Measurements from ENCODE around the gene CAVIN1.

CAVIN1 gene

DNA sequence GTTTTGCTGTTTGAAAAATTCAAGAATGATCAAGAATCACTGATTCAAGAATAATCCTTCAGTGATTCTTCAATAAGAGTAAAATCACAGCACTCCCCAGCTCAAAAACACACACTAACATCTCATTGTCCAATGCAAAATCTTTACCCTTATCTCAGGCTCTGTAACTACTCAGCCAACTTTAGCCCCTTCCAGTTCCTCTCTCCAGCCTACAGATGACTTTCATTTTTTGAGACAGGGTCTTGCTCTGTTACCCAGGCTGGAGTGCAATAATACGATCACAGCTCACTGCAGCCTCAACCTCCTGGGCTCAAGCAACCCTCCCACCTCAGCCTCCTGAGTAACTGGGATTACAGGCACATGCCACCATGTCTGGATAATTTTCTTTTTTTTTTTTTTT, 59.8 kb downstream of the CAVIN1 start:
- Histone ChIP-seq H3K27ac (ENCODE audit: extremely low read depth, low read depth, low read length) (no peak overlapping the region), H3K9me3 (ENCODE audit: control insufficient read depth, insufficient read depth, low read depth, low read length) (no peaks in the 10 kb centered on the region), H3K4me1 (ENCODE audit: control insufficient read depth, insufficient read depth, low read length) (peaks cover 13% of the 10 kb centered on the region), H3K4me3 (ENCODE audit: low read depth, low read length) (no peak overlapping the region), H3K36me3 (ENCODE audit: control insufficient read depth in 2 of 2, insufficient read depth in 1 of 2, low read length in 2 of 2) (no peaks in the 10 kb centered on the region)
- CTCF ChIA-PET: no interaction called here
- TF ChIP-seq ZBTB20 (tag by site-specific recombination; IDR thresholded peaks at IDR 0.05) (no peak), ZNF654 (tag by site-specific recombination; IDR thresholded peaks at IDR 0.05; ENCODE audit: low read depth) (no peak), ZNF341 (tag by site-specific recombination; IDR thresholded peaks at IDR 0.05; ENCODE audit: low read depth) (no peak), BCL11A (tag by site-specific recombination; IDR thresholded peaks at IDR 0.05; ENCODE audit: low read depth) (no peak), ZNF626 (tag by site-specific recombination; IDR thresholded peaks at IDR 0.05) (no peak), ZNF394 (tag by site-specific recombination; IDR thresholded peaks at IDR 0.05; ENCODE audit: borderline replicate concordance) (no peak), ZNF23 (tag by site-specific recombination; IDR thresholded peaks at IDR 0.05; ENCODE audit: borderline replicate concordance) (no peak), ZNF768 (tag by site-specific recombination; IDR thresholded peaks at IDR 0.05) (no peak), ZNF416 (tag by site-specific recombination; IDR thresholded peaks at IDR 0.05) (no peak), HOXA7 (CRISPR knock-in tag; IDR thresholded peaks at IDR 0.05; ENCODE audit: borderline replicate concordance) (no peak)
- TF ChIP-seq, protein P1, sequence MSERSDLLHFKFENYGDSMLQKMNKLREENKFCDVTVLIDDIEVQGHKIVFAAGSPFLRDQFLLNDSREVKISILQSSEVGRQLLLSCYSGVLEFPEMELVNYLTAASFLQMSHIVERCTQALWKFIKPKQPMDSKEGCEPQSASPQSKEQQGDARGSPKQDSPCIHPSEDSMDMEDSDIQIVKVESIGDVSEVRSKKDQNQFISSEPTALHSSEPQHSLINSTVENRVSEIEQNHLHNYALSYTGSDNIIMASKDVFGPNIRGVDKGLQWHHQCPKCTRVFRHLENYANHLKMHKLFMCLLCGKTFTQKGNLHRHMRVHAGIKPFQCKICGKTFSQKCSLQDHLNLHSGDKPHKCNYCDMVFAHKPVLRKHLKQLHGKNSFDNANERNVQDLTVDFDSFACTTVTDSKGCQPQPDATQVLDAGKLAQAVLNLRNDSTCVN (tag by site-specific recombination; optimal IDR thresholded peaks at IDR 0.05): no peak
- TF ChIP-seq, protein P2, sequence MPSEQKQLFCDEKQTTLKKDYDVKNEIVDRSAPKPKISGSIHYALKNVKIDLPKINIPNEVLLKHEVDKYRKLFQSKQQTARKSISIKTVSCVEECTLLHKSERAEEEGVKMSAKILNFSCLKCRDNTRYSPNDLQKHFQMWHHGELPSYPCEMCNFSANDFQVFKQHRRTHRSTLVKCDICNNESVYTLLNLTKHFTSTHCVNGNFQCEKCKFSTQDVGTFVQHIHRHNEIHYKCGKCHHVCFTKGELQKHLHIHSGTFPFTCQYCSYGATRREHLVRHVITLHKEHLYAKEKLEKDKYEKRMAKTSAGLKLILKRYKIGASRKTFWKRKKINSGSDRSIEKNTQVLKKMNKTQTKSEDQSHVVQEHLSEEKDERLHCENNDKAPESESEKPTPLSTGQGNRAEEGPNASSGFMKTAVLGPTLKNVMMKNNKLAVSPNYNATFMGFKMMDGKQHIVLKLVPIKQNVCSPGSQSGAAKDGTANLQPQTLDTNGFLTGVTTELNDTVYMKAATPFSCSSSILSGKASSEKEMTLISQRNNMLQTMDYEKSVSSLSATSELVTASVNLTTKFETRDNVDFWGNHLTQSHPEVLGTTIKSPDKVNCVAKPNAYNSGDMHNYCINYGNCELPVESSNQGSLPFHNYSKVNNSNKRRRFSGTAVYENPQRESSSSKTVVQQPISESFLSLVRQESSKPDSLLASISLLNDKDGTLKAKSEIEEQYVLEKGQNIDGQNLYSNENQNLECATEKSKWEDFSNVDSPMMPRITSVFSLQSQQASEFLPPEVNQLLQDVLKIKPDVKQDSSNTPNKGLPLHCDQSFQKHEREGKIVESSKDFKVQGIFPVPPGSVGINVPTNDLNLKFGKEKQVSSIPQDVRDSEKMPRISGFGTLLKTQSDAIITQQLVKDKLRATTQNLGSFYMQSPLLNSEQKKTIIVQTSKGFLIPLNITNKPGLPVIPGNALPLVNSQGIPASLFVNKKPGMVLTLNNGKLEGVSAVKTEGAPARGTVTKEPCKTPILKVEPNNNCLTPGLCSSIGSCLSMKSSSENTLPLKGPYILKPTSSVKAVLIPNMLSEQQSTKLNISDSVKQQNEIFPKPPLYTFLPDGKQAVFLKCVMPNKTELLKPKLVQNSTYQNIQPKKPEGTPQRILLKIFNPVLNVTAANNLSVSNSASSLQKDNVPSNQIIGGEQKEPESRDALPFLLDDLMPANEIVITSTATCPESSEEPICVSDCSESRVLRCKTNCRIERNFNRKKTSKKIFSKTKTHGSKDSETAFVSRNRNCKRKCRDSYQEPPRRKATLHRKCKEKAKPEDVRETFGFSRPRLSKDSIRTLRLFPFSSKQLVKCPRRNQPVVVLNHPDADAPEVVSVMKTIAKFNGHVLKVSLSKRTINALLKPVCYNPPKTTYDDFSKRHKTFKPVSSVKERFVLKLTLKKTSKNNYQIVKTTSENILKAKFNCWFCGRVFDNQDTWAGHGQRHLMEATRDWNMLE (tag by site-specific recombination; conservative IDR thresholded peaks at IDR 0.05; ENCODE audit: low read depth): no peak
- POLR2A ChIA-PET: interaction anchor here (0.5 to 1.3 kb wide), 2 partner anchors 60 to 63 kb away, joined by 3 to 8 read pairs; partner anchors contain the start of gene CAVIN1

DNA sequence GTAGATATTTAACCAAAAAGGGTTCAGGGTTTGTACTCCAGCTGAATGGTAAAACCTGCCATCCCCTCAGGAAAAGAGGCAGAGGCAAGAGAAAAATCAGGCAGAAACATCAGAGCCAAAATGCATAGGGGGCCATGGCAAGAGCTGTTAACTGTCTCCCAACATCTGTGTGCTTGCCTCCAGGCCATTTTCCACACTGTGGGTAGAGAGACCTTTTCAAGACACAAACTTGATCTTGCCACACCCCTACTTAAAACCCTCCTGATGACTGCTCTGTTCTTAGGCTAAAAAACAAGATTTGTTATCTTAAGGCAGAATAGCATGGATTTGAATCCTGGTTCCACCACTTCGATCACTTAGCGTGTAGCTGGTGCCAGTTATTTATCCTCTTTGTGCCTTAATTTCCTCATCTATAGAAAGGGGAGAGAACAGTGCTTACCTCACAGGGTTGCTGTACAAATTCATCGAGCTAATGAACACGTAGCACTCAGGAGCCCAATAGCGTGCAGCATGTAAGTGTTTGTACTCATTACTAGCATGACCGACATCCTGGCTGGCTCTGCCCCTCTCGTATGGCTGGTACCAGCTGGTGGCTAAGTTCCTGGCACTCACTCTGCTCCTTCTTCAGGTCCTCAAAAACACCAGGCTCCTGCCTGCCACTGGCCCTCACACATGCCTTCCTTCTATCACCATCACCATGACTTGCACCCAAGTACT, 60.7 kb downstream of the CAVIN1 start:
- Histone ChIP-seq H3K4me1 (ENCODE audit: control insufficient read depth, insufficient read depth, low read length) (peaks cover 13% of the 10 kb centered on the region; the same call in 1 of the 2 replicates), H3K27ac (ENCODE audit: extremely low read depth, low read depth, low read length) (no peak overlapping the region), H3K36me3 (ENCODE audit: control insufficient read depth in 2 of 2, insufficient read depth in 1 of 2, low read length in 2 of 2) (no peaks in the 10 kb centered on the region), H3K9me3 (ENCODE audit: control insufficient read depth, insufficient read depth, low read depth, low read length) (no peaks in the 10 kb centered on the region), H3K4me3 (ENCODE audit: low read depth, low read length) (no peak overlapping the region)
- ChIA-PET CTCF (interaction anchor here (0.6 to 1.5 kb wide), 9 partner anchors 11 to 1096 kb away, joined by 3 to 5 read pairs (median 3); no protein-coding TSS in a partner anchor), POLR2A (interaction anchor here (0.5 to 1.3 kb wide), 5 partner anchors 16 to 63 kb away, joined by 3 to 8 read pairs (median 6); partner anchors contain the start of gene CAVIN1)
- TF ChIP-seq KLF1 (tag by site-specific recombination; IDR thresholded peaks at IDR 0.05): peak; percentile 58
- TF ChIP-seq, protein P3, sequence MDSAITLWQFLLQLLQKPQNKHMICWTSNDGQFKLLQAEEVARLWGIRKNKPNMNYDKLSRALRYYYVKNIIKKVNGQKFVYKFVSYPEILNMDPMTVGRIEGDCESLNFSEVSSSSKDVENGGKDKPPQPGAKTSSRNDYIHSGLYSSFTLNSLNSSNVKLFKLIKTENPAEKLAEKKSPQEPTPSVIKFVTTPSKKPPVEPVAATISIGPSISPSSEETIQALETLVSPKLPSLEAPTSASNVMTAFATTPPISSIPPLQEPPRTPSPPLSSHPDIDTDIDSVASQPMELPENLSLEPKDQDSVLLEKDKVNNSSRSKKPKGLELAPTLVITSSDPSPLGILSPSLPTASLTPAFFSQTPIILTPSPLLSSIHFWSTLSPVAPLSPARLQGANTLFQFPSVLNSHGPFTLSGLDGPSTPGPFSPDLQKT (IDR thresholded peaks at IDR 0.05; ENCODE audit: borderline replicate concordance, low read depth, low read length): no peak
- no peak for TF ChIP-seq ZNF600 (tag by site-specific recombination; IDR thresholded peaks at IDR 0.05)
- TF ChIP-seq ZBTB21 (tag by site-specific recombination; IDR thresholded peaks at IDR 0.05): no peak
- TF ChIP-seq ZBTB20 (tag by site-specific recombination; IDR thresholded peaks at IDR 0.05): 0 out of 2 replicates have a peak, but pooled peaks have one; percentile 24
- no peak for TF ChIP-seq ZSCAN30 (tag by site-specific recombination; IDR thresholded peaks at IDR 0.05)
- TF ChIP-seq ZNF19 (tag by site-specific recombination; IDR thresholded peaks at IDR 0.05; ENCODE audit: low read depth): no peak
- TF ChIP-seq ZNF157 (tag by site-specific recombination; IDR thresholded peaks at IDR 0.05): no peak
- TF ChIP-seq ZNF391 (tag by site-specific recombination; IDR thresholded peaks at IDR 0.05; ENCODE audit: borderline replicate concordance, low read depth): no peak
- TF ChIP-seq TCF7L2 (IDR thresholded peaks at IDR 0.05; ENCODE audit: borderline replicate concordance, low read depth, low read length): no peak
- TF ChIP-seq ZNF140 (tag by site-specific recombination; IDR thresholded peaks at IDR 0.05): no peak
- TF ChIP-seq ZFP3 (tag by site-specific recombination; IDR thresholded peaks at IDR 0.05; ENCODE audit: low read depth): no peak
- peak; percentile 46; the same call in 1 of the 2 replicates for TF ChIP-seq FEZF1 (tag by site-specific recombination; IDR thresholded peaks at IDR 0.05)
- TF ChIP-seq ZNF335 (tag by site-specific recombination; conservative IDR thresholded peaks at IDR 0.05): peak; percentile 73
- TF ChIP-seq ZNF791 (tag by site-specific recombination; IDR thresholded peaks at IDR 0.05): no peak
- TF ChIP-seq KLF9 (tag by site-specific recombination; IDR thresholded peaks at IDR 0.05; ENCODE audit: low read depth): 0 out of 2 replicates have a peak, but pooled peaks have one; percentile 25
- TF ChIP-seq, protein P4, sequence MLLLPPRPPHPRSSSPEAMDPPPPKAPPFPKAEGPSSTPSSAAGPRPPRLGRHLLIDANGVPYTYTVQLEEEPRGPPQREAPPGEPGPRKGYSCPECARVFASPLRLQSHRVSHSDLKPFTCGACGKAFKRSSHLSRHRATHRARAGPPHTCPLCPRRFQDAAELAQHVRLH (tag by site-specific recombination; IDR thresholded peaks at IDR 0.05): no peak

Measured in HEK293 (cell line).